Activated gamma-delta T cell treated with Interleukin-2 at 50 U/mL for 16 hours (primary cell): ENCODE measurements around the gene KBTBD13.
"Not testable (repeated sequence)": the region's sequence is repeated elsewhere in the genome, so short reads cannot be mapped to it uniquely, and the experiment has no call there.

ENCODE experiments used
- DNase-seq: peaks from one replicate; pipeline ENCODE4 v3.0.0-alpha.2; 2020

KBTBD13 gene

DNA sequence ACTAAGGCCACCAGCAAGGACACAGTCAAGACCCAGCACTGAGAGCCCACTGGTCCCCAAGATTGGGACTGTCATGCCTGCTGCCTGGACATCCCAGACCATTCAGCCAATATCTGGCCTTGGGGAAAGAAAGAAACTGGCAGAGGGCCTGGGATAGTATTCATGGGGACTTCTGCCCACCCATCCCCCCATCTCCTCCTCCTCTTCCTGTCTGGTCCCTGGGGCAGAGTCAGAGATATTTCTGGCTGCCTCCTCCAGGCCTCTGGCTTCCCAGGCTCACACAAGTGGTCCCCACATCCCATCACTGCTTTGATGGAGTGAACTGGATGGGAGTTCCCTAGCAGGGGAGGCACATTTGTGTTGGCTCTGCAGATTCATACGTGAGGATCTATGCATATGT, 4.5 kb upstream of the KBTBD13 start:
- no peak for DNase-seq

- DNase-seq, result no peak
Observed at GRCh38 chr15:65072617-65073016, 3.9 kb upstream of the KBTBD13 start.

GRCh38 chr15:65074946-65075345, 1.6 kb upstream of the KBTBD13 start:
- not testable (repeated sequence) for DNase-seq

DNA sequence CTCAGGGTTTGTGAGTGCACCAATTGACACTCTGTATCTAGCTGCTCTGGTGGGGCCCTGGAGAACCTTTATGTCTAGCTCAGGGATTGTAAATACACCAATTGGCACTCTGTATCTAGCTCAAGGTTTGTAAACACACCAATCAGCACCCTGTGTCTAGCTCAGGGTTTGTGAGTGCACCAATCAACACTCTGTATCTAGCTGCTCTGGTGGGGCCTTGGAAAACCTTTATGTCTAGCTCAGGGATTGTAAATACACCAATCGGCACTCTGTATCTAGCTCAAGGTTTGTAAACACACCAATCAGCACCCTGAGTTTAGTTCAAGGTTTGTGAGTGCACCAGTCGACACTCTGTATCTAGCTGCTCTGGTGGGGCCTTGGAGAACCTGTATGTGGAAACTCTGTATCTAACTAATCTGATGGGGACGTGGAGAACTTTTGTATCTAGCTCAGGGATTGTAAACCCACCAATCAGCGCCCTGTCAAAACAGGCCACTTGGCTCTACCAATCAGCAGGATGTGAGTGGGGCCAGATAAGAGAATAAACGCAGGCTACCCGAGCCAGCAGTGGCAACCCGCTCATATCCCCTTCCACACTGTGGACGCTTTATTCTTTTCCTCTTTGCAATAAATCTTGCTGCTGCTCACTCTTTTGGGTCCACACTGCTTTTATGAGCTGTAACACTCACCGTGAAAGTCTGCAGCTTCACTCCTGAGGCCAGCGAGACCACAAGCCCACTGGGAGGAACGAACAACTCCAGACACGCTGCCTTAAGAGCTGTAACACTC, 745 bp upstream of the KBTBD13 start:
- DNase-seq, result not testable (repeated sequence)

DNA sequence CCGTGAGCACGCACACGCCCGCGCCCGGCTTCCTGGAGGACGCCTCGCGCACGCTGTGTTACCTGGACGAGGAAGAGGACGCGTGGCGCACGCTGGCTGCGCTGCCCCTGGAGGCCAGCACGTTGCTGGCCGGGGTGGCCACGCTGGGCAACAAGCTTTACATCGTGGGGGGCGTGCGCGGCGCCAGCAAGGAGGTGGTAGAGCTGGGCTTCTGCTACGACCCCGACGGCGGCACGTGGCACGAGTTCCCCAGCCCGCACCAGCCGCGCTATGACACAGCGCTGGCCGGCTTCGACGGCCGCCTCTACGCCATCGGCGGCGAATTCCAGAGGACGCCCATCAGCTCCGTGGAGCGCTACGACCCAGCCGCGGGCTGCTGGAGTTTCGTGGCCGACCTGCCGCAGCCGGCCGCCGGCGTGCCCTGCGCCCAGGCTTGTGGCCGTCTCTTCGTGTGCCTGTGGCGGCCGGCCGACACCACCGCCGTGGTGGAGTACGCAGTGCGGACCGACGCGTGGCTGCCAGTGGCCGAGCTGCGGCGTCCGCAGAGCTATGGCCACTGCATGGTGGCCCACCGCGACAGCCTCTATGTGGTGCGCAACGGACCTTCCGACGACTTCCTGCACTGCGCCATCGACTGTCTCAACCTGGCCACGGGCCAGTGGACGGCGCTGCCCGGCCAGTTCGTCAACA, 890 bp downstream of the KBTBD13 start:
- no peak for DNase-seq

- peak; percentile 28 for DNase-seq
Observed at GRCh38 chr15:65077981-65078352, 1.4 kb downstream of the KBTBD13 start.

DNA sequence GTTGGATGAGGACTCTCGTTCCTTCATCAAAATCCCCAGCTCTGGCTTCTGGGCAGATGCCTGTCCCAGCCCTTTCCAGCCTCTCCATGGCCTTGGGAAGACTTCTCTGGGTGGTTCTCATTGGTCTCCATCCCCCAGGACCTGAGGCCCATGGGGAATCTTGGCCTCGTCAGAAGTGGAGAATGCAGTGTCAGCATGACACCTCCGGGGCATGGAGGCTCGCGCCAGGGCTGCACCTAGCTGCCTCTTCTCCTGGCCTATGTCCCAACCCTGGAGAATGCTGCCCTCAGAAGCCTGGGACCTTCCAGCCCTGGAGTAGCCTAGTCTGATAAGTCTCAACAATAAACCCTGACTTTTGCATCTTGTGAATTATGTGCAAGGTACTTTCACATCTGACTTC, 3.0 kb downstream of the KBTBD13 start:
- no peak for DNase-seq

- DNase-seq, result no peak
Observed at GRCh38 chr15:65081270-65081669, 4.7 kb downstream of the KBTBD13 start.

- no peak for DNase-seq
Observed at GRCh38 chr15:65081758-65082157, 5.2 kb downstream of the KBTBD13 start.

GRCh38 chr15:65082303-65082953, 5.9 kb downstream of the KBTBD13 start:
- DNase-seq, result no peak

GRCh38 chr15:65083262-65083701, 6.7 kb downstream of the KBTBD13 start:
- DNase-seq, result no peak

- no peak for DNase-seq
Observed at GRCh38 chr15:65084500-65085206, 8.1 kb downstream of the KBTBD13 start.

DNA sequence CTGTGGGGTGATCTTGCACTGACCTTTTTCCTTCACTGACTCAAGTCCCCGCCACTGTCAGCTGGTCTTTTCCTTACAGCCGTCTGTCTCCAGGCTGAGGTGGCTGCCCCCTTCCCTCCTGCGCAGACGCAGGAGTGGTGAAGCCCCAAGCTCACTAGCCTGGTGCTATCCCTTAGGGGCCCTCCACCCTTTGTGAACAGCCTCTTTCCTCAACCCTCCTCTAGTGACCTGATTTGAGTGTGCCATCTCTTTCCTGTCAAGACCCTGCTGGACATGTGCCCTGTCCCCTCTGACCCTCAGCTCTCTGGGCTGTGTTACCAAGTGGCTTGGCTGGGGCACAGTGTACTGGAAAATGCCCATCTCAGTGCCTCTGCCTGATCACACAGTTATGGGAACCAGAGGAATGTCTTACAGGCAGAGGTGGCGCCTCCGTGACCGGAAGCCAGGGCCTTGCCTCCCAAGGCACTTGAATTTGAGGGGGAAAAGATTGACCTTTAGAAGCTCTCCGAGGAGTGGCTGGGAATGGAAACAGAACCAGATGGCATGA, 8.7 kb downstream of the KBTBD13 start:
- no peak for DNase-seq

- no peak for DNase-seq
Observed at GRCh38 chr15:65085990-65086679, 9.6 kb downstream of the KBTBD13 start.

- DNase-seq, result no peak
Observed at GRCh38 chr15:65086680-65087111, 10.2 kb downstream of the KBTBD13 start.

- DNase-seq, result no peak
Observed at GRCh38 chr15:65087411-65087810, 10.9 kb downstream of the KBTBD13 start.

GRCh38 chr15:65087873-65088642, 11.5 kb downstream of the KBTBD13 start:
- DNase-seq, result no peak

DNA sequence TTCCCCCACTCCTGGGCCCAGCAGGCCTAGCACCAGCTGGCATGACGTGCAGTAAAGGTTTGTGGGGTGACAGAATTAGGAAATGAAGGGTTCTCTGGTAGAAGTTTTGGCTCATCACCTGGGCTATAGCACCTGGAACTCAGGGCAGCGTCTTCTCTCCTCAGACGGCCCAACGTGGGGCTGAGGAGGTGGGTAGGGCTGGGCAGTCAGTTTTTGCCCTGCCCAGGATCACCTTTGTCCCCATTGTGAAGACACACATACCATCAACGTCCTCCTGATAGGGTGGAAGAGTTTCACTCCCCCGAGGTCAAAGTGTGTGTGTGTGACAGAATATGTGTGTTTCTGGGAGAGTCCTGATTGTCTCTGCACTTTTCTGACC, 12.1 kb downstream of the KBTBD13 start:
- no peak for DNase-seq

GRCh38 chr15:65089206-65089824, 12.8 kb downstream of the KBTBD13 start:
- no peak for DNase-seq

- no peak for DNase-seq
Observed at GRCh38 chr15:65091946-65092770, 15.6 kb downstream of the KBTBD13 start.
